Measurements from ENCODE around the gene ADAM20. TPM values are rescaled to one million over a fixed set of nuclear protein-coding genes. Genes with fewer than 3 reads are reported as not detected.

ADAM20 gene
- polyA plus RNA-seq, 3 donors, result 0.15 TPM; not detected in 2

DNA sequence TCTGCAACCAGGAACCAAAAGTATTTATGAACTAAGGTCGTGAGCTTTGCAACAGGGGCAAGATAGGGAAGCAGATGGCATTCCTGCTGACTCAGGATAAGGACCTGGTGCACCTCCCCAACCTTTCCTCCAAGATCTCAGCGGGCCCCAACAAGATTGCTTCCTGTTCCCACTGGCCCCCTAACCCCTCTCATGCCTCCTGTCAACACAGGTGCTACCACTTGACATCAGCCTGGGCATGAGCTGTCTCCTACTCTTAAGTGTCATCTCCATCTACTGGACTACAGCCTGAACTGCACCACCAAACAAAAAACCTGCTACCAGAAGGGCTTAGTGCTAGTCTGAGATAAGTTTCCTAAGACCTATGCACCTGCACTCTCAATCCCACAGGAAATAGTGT is 33.0 kb upstream of the ADAM20 start:
- DNase-seq, result no peak
- Histone ChIP-seq H3K4me1 (ENCODE audit: control insufficient read depth in 1 of 2, insufficient read depth in 2 of 2, low read length in 2 of 2) (no peaks in the 10 kb centered on the region), H3K9ac (ENCODE audit: insufficient read depth, low read length, poor library complexity, severe bottlenecking) (no peak overlapping the region), H3K9me3 (replicated peaks in 1 of 2; ENCODE audit: control insufficient read depth in 1 of 2, insufficient read depth in 1 of 2, low read length in 2 of 2) (peaks cover 22 to 23% of the 10 kb centered on the region in 2 donors), H3K27me3 (ENCODE audit: control insufficient read depth in 2 of 2, insufficient read depth in 2 of 2, low read length in 2 of 2) (no peaks in the 10 kb centered on the region), H2AFZ (ENCODE audit: insufficient read depth, low read depth, low read length, poor library complexity, severe bottlenecking) (no peak overlapping the region), H3K4me3 (replicated peaks in 1 of 3; ENCODE audit: low read depth in 2 of 3, low read length in 3 of 3) (no peak overlapping the region), H3K27ac (ENCODE audit: low read depth in 1 of 2, low read length in 2 of 2) (no peak overlapping the region), H4K20me1 (ENCODE audit: insufficient read depth, low read length) (no peaks in the 10 kb centered on the region), H3K79me2 (ENCODE audit: insufficient read depth, low read length) (no peaks in the 10 kb centered on the region), H3K4me2 (replicated peaks; ENCODE audit: extremely low read depth, low read length, poor library complexity, severe bottlenecking) (no peak overlapping the region), H3K36me3 (replicated peaks in 1 of 2; ENCODE audit: control insufficient read depth in 1 of 2, insufficient read depth in 2 of 2, low read length in 2 of 2) (peaks cover 18 to 56% of the 10 kb centered on the region in 2 donors)
- Mint-ChIP-seq H3K36me3 (peaks cover 50 to 70% of the 10 kb centered on the region in 2 donors), H3K4me3 (no peak overlapping the region), H3K9me3 (peaks cover 4 to 22% (median 16%) of the 10 kb centered on the region in 7 donors), H3K27me3 (ENCODE audit: low read depth in 3 of 3) (no peaks in the 10 kb centered on the region), H3K4me1 (no peaks in the 10 kb centered on the region), H3K27ac (no peak overlapping the region)
- 7% methylated on average over 2 of the region's 2 CpGs for WGBS (ENCODE audit: insufficient coverage)
- intact Hi-C loops (cut with micrococcal nuclease), result no loop called here
- TF ChIP-seq, protein P1, sequence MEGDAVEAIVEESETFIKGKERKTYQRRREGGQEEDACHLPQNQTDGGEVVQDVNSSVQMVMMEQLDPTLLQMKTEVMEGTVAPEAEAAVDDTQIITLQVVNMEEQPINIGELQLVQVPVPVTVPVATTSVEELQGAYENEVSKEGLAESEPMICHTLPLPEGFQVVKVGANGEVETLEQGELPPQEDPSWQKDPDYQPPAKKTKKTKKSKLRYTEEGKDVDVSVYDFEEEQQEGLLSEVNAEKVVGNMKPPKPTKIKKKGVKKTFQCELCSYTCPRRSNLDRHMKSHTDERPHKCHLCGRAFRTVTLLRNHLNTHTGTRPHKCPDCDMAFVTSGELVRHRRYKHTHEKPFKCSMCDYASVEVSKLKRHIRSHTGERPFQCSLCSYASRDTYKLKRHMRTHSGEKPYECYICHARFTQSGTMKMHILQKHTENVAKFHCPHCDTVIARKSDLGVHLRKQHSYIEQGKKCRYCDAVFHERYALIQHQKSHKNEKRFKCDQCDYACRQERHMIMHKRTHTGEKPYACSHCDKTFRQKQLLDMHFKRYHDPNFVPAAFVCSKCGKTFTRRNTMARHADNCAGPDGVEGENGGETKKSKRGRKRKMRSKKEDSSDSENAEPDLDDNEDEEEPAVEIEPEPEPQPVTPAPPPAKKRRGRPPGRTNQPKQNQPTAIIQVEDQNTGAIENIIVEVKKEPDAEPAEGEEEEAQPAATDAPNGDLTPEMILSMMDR (IDR thresholded peaks at IDR 0.05), result peak; percentile 14

DNA sequence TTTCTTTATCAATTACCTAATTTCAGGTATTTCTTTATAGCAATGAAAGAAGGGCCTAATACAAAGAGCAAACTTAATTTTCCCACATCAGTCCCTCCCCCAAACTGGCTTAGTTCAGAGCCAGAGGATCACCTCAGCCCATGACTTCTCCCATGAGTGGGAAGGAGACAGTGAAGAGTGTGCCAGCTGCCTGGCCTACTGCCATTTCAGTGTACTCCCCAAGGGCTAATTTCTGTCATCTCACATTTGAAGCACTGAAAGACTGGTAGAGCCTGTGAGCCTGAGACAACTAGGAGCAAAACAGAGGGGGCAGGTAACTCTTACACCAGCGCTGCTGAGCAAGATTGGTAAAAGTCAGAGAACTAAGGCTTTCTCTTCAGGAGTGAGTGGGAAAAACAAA is 29.1 kb upstream of the ADAM20 start:
- peaks cover 16 to 64% of the 10 kb centered on the region in 2 donors for H3K36me3 ChIP-seq (replicated peaks in 1 of 2; ENCODE audit: control insufficient read depth in 1 of 2, insufficient read depth in 2 of 2, low read length in 2 of 2)
- peaks cover 22 to 45% (median 35%) of the 10 kb centered on the region in 7 donors for H3K9me3 Mint-ChIP-seq

More for the DNA sequence above, 29.1 kb upstream of the ADAM20 start:
- WGBS (ENCODE audit: insufficient coverage), result 100% methylated on average over 1 of the region's 1 CpG
- no peaks in the 10 kb centered on the region for H3K79me2 ChIP-seq (ENCODE audit: insufficient read depth, low read length)
- intact Hi-C loops (cut with micrococcal nuclease), result no loop called here
- peak overlapping the region in 1 of 7 donors; percentile 52 for H3K27ac Mint-ChIP-seq
- no peak overlapping the region for H3K27ac ChIP-seq (ENCODE audit: low read depth in 1 of 2, low read length in 2 of 2)
- H3K27me3 ChIP-seq (ENCODE audit: control insufficient read depth in 2 of 2, insufficient read depth in 2 of 2, low read length in 2 of 2), result no peaks in the 10 kb centered on the region
- no peak for DNase-seq
- peaks cover 37 to 39% of the 10 kb centered on the region in 2 donors for H3K9me3 ChIP-seq (replicated peaks in 1 of 2; ENCODE audit: control insufficient read depth in 1 of 2, insufficient read depth in 1 of 2, low read length in 2 of 2)
- TF ChIP-seq, protein P1 (IDR thresholded peaks at IDR 0.05), result no peak
- no peaks in the 10 kb centered on the region for H4K20me1 ChIP-seq (ENCODE audit: insufficient read depth, low read length)
- no peak overlapping the region for H2AFZ ChIP-seq (ENCODE audit: insufficient read depth, low read depth, low read length, poor library complexity, severe bottlenecking)
- H3K4me1 ChIP-seq (ENCODE audit: control insufficient read depth in 1 of 2, insufficient read depth in 2 of 2, low read length in 2 of 2), result no peaks in the 10 kb centered on the region
- peaks cover 45 to 64% of the 10 kb centered on the region in 2 donors for H3K36me3 Mint-ChIP-seq
- H3K4me2 ChIP-seq (replicated peaks; ENCODE audit: extremely low read depth, low read length, poor library complexity, severe bottlenecking), result no peak overlapping the region
- no peaks in the 10 kb centered on the region for H3K4me1 Mint-ChIP-seq
- H3K27me3 Mint-ChIP-seq (ENCODE audit: low read depth in 3 of 3), result peaks cover 0 to 3% (median 0%) of the 10 kb centered on the region in 3 donors
- H3K9ac ChIP-seq (ENCODE audit: insufficient read depth, low read length, poor library complexity, severe bottlenecking), result no peak overlapping the region
- no peak overlapping the region for H3K4me3 Mint-ChIP-seq
- no peak overlapping the region for H3K4me3 ChIP-seq (replicated peaks in 1 of 3; ENCODE audit: low read depth in 2 of 3, low read length in 3 of 3)

All from CD14-positive monocyte (primary cell).